Endothelial cell of umbilical vein (primary cell): ENCODE measurements around the gene ZNF213. TPM values are rescaled to one million over a fixed set of nuclear protein-coding genes. Genes with fewer than 3 reads are reported as not detected.

Experiments used
- Bru-seq: library from RNA; stranded (reverse); fragments of 400-500 nt; gene quantifications from one replicate; lab custom pipeline; 2021; lab: Mats Ljungman, UMichigan
- BruChase-seq, 2 experiments: library from RNA; stranded (reverse); fragments of 400-500 nt; gene quantifications; one replicate each; lab custom pipeline; 2021; lab: Mats Ljungman, UMichigan
- BruUV-seq: library from RNA; stranded (reverse); fragments of 400-500 nt; replicated peaks from 2 replicates; lab custom pipeline; 2021; lab: Mats Ljungman, UMichigan
- CTCF ChIA-PET: fragments of 300-600, 350-600 bp; sonication (Branson Sonifier 250); formaldehyde crosslinking; loops from one replicate; lab custom pipeline; 2021; ENCODE audit warnings: antibody characterized with exemption, inconsistent platforms; lab: Charles Lee
- POLR2A ChIA-PET: fragments of 300-600, 350-600 bp; sonication (Branson Sonifier 250); formaldehyde crosslinking; loops from one replicate; lab custom pipeline; 2021; ENCODE audit warnings: antibody characterized with exemption, inconsistent platforms; lab: Charles Lee
- DNase-seq: peaks from one replicate; pipeline ENCODE4 v3.0.0-alpha.2; 2011; ENCODE audit warnings: low read depth, low spot score
- FAIRE-seq: peaks from 2 replicates; lab custom pipeline; 2011; peaks lifted over from hg19 to GRCh38; lab: Jason Lieb, UNC
- H2AFZ ChIP-seq: 2 replicates; pipeline ENCODE4 v1.6.0; 2012; ENCODE audit warnings: low read depth, low read length, control low read depth, inconsistent platforms
- H3K27ac ChIP-seq: 2 replicates; pipeline ENCODE4 v1.5.1; 2011; ENCODE audit warnings: low read depth, mild to moderate bottlenecking, control low read depth, low read length, moderate library complexity; ENCODE audit not compliant: insufficient read depth
- H3K27me3 ChIP-seq, 2 experiments: 2 replicates each; pipeline versions ENCODE4 v1.6.0 to v1.6.1; 2011; ENCODE audit warnings: low read length in 2 of 2, mixed read lengths in 1 of 2; ENCODE audit not compliant: control insufficient read depth in 2 of 2, insufficient read depth in 2 of 2
- H3K36me3 ChIP-seq, 2 experiments: 2 replicates in 1 of 2; 3 replicates in 1 of 2; pipeline ENCODE4 v1.5.1; 2011; ENCODE audit warnings: low read length in 2 of 2, mild to moderate bottlenecking in 1 of 2, moderate library complexity in 1 of 2; ENCODE audit not compliant: control insufficient read depth in 2 of 2, insufficient read depth in 2 of 2; ENCODE audit errors: extremely low read depth in 1 of 2
- H3K4me1 ChIP-seq: 3 replicates; pipeline ENCODE4 v1.5.1; 2011; ENCODE audit warnings: mild to moderate bottlenecking, low read length; ENCODE audit not compliant: control insufficient read depth, insufficient read depth; ENCODE audit errors: extremely low read depth
- H3K4me2 ChIP-seq: 2 replicates; pipeline ENCODE4 v1.6.1; 2011; ENCODE audit warnings: low read length, control low read depth, mixed read lengths; ENCODE audit not compliant: insufficient read depth
- H3K4me3 ChIP-seq, 3 experiments: fragments of 200-600 bp in 1 of 3; sonication (generic), shearing (Covaris generic) in 1 of 3; replicated peaks in 1 of 3; 2 replicates each; pipeline ENCODE4 v1.5.1; 2011 to 2016; ENCODE audit warnings: control low read depth in 3 of 3, low read length in 3 of 3, mild to moderate bottlenecking in 2 of 3, inconsistent platforms in 1 of 3, low read depth in 1 of 3, moderate library complexity in 1 of 3; ENCODE audit not compliant: insufficient read depth in 1 of 3
- H3K79me2 ChIP-seq: 2 replicates; pipeline ENCODE4 v1.6.0; 2012; ENCODE audit warnings: low read length, inconsistent platforms; ENCODE audit not compliant: control insufficient read depth, insufficient read depth
- H3K9ac ChIP-seq: replicated peaks from 2 replicates; pipeline ENCODE3; 2011; ENCODE audit warnings: low read length, control low read depth; ENCODE audit not compliant: insufficient read depth; ENCODE audit errors: extremely low read depth
- H3K9me1 ChIP-seq: replicated peaks from 3 replicates; pipeline ENCODE4 v1.6.0; 2011; ENCODE audit warnings: mild to moderate bottlenecking, low read length; ENCODE audit not compliant: control insufficient read depth, insufficient read depth; ENCODE audit errors: extremely low read depth
- H3K9me3 ChIP-seq: replicated peaks from 2 replicates; pipeline ENCODE4 v1.5.1; 2012; ENCODE audit warnings: low read length, inconsistent platforms; ENCODE audit not compliant: control insufficient read depth, insufficient read depth
- H4K20me1 ChIP-seq: replicated peaks from 2 replicates; pipeline ENCODE3; 2011; ENCODE audit warnings: mild to moderate bottlenecking, low read length; ENCODE audit not compliant: control insufficient read depth, insufficient read depth; ENCODE audit errors: extremely low read depth
- JUN ChIP-seq: IDR thresholded peaks from 2 replicates; pipeline ENCODE4 v1.6.1; 2011; ENCODE audit warnings: borderline replicate concordance, low read depth; ENCODE audit not compliant: insufficient read length, insufficient read depth
- POLR2A ChIP-seq: IDR thresholded peaks from 2 replicates; pipeline ENCODE4 v1.6.1; 2012; ENCODE audit warnings: low read depth, mild to moderate bottlenecking, control low read depth, low read length
- POLR2AphosphoS5 ChIP-seq: IDR thresholded peaks from 2 replicates; pipeline ENCODE4 v1.6.1; 2012; ENCODE audit warnings: low read depth, mild to moderate bottlenecking, control low read depth, low read length, moderate library complexity; ENCODE audit not compliant: insufficient read depth
- dilution Hi-C: fragments of 300-500 bp; cut with MboI; formaldehyde crosslinking; loops from one replicate; pipeline ENCODE4 v1.15.0; 2019; ENCODE audit warnings: low sequenced_read_pairs; ENCODE audit not compliant: extremely low pct_ligation_motif_present
- intact Hi-C: fragments of 100-400 bp; cut with micrococcal nuclease; formaldehyde crosslinking; loops from one replicate; pipeline ENCODE4 v1.10.0; 2022
- long read RNA-seq: library from polyadenylated mRNA; stranded (forward); transcript quantifications from one replicate; pipeline ENCODE4 v2.0.0, GENCODE V29; 2021
- polyA minus RNA-seq, 3 experiments: library from RNA; depleted of rRNA, polyadenylated mRNA; stranded (reverse); fragments of >200 nt; gene quantifications; 1 replicate in 1 of 3; 2 replicates in 2 of 3; pipeline ENCODE4 v1.2.3, GENCODE V29; 2011
- polyA plus RNA-seq, 4 experiments: library from polyadenylated mRNA; depleted of rRNA in 3 of 4; stranded (reverse) in 3 of 4; unstranded in 1 of 4; fragments of >200 nt; gene quantifications; 2 replicates each; pipeline versions ENCODE4 v1.2.1 to v1.2.3, GENCODE V29; 2011 to 2012; ENCODE audit warnings: missing spikeins in 1 of 4
- total RNA-seq: library from RNA; stranded (reverse); gene quantifications from 2 replicates; pipeline ENCODE4 v1.2.3, GENCODE V29; 2021

Gene ZNF213, protein sequence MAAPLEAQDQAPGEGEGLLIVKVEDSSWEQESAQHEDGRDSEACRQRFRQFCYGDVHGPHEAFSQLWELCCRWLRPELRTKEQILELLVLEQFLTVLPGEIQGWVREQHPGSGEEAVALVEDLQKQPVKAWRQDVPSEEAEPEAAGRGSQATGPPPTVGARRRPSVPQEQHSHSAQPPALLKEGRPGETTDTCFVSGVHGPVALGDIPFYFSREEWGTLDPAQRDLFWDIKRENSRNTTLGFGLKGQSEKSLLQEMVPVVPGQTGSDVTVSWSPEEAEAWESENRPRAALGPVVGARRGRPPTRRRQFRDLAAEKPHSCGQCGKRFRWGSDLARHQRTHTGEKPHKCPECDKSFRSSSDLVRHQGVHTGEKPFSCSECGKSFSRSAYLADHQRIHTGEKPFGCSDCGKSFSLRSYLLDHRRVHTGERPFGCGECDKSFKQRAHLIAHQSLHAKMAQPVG
- 8.0 and 9.8 TPM in 2 replicates for total RNA-seq
- 1.8 and 2.0 TPM in 2 replicates for polyA plus RNA-seq
- polyA plus RNA-seq (2011; cell fraction: cytosol; rRNA removed), result 1.3 and 1.7 TPM in 2 replicates
- polyA plus RNA-seq (2011; cell fraction: nucleus; rRNA removed), result 0.87 and 0.90 TPM in 2 replicates
- 6.0 and 6.4 TPM in 2 replicates for polyA plus RNA-seq (2012)
- 1.4 and 2.0 TPM in 2 replicates for polyA minus RNA-seq
- polyA minus RNA-seq (2011; cell fraction: cytosol; rRNA and poly(A)+ RNA removed), result 3.5 TPM
- polyA minus RNA-seq (2011; cell fraction: nucleus; rRNA and poly(A)+ RNA removed), result 0.72 and 1.5 TPM in 2 replicates
- Bru-seq, nascent RNA, result percentile 45 among the genes with signal in this experiment
- percentile 48 among the genes with signal in this experiment for BruChase-seq, experiment 1, labeled RNA remaining after a 6-hour chase
- BruChase-seq, experiment 2, labeled RNA remaining after a 2-hour chase, result percentile 44 among the genes with signal in this experiment
- long read RNA-seq, partial matches to known transcripts, result 4 of 66 reads
- long read RNA-seq, other reads (novel, unspliced or antisense), result 60 of 66 reads

DNA sequence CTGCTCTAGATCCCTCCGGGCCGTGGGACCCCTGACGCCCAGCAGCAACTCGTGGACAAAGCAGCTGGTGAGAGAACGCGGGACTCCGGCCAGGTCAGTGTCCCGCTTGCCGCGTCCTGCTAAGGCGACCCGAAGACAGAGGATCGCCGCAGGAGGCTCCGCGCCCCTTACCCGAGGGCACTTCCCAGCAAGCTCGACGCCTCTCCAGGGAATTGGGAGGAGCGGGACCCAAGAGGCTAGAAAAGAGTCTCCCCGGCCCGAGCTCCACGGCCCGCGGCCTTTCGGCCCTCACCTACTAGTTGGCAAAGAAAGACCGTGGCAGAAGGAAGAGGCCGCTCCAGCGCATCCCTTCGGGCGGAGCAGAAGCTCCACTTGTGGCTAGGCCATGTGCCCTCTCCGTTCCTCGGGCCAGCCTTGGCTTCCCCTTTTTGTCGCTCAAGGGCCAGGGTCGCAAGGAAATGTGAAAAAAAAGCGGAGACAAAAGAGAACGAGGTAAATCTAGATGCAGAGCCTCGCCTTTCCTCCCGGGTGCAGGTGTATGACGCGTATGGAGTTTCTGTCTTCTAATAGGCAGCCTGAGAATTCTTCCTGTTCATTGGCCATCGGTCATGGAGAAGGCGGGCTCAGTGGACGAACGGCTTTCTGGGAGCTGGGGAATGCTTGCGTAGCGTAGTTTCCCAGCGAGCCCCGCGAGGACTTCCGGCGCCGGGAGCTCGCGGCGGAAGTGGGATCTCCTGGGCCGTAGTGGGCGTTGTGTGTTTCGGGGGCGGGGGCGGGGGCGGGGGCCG is at the start of gene ZNF213:
TSS of gene ZNF213 (plus strand) at position 692 of the 788 bp plus-strand sequence. CDS start 2,252 bp downstream, outside the sequence.
- Histone ChIP-seq H3K79me2 (peaks cover 17% of the 10 kb centered on the region), H3K9me1 (no peaks in the 10 kb centered on the region), H3K27ac (peak within 1 kb of the TSS; percentile 91), H4K20me1 (no peaks in the 10 kb centered on the region), H3K9me3 (no peaks in the 10 kb centered on the region), H2AFZ (peak within 1 kb of the TSS; percentile 93), H3K36me3 (peaks cover 0 to 1% of the 10 kb centered on the region in 2 experiments), H3K27me3 (no peaks in the 10 kb centered on the region), H3K4me1 (peaks cover 10% of the 10 kb centered on the region), H3K4me3 (peak within 1 kb of the TSS; percentile 77 to 99 (median 98)), H3K9ac (peak within 1 kb of the TSS; percentile 98), H3K4me2 (peak within 1 kb of the TSS; percentile 99)
- CTCF ChIA-PET, result interaction anchor here (0.6 to 2.3 kb wide), 19 partner anchors 9 to 106 kb away, joined by 3 to 17 read pairs (median 4); no protein-coding TSS in a partner anchor
- intact Hi-C loops (loop anchor here (1.0 to 2.0 kb wide), 3 partner anchors 16 to 34 kb away; no protein-coding TSS in a partner anchor), dilution Hi-C loops (no loop called here)
- TF ChIP-seq POLR2A (peak; percentile 85), POLR2AphosphoS5 (peak; percentile 81), JUN (no peak)
- FAIRE-seq (peak; percentile 99), DNase-seq (peak; percentile 98)
- TSS peak; percentile 66 for BruUV-seq
- POLR2A ChIA-PET, result interaction anchor here (0.6 to 1.6 kb wide), 11 partner anchors 9 to 114 kb away, joined by 3 to 9 read pairs (median 3); partner anchors contain the start of gene TNFRSF12A
